GM12892 (cell line): ENCODE data around the gene CLDN4.

Source experiments
- POLR2A ChIP-seq: IDR thresholded peaks from 2 replicates; pipeline ENCODE4 v1.6.1; 2011; ENCODE audit warnings: low read depth, low read length, control low read depth
- POLR2AphosphoS5 ChIP-seq: IDR thresholded peaks from 2 replicates; pipeline ENCODE4 v1.6.1; 2011; ENCODE audit warnings: low read depth, low read length, control low read depth

- no peak for TF ChIP-seq POLR2A
- TF ChIP-seq POLR2AphosphoS5 = no peak
These were observed 35.6 kb downstream of the CLDN4 start for GRCh38 chr7:73866446-73866767.
